Fibroblast of lung (primary cell): ENCODE measurements around the gene ACSS3.

Experiments used
- EZH2 ChIP-seq: IDR thresholded peaks from 2 replicates; pipeline ENCODE4 v1.5.1; 2012; ENCODE audit warnings: low read length, control low read depth, mild to moderate bottlenecking; ENCODE audit errors: missing control alignments
- TF ChIP-seq, protein P1 (sequence below), 2 donors: IDR thresholded peaks in 1 of 2; conservative IDR thresholded peaks in 1 of 2; 1 replicate in 1 of 2; 2 replicates in 1 of 2; pipeline ENCODE4 v1.5.1; 2011 to 2012; ENCODE audit warnings: low read length in 2 of 2, control low read depth in 1 of 2, inconsistent platforms in 1 of 2, low read depth in 1 of 2, mild to moderate bottlenecking in 1 of 2

DNA sequence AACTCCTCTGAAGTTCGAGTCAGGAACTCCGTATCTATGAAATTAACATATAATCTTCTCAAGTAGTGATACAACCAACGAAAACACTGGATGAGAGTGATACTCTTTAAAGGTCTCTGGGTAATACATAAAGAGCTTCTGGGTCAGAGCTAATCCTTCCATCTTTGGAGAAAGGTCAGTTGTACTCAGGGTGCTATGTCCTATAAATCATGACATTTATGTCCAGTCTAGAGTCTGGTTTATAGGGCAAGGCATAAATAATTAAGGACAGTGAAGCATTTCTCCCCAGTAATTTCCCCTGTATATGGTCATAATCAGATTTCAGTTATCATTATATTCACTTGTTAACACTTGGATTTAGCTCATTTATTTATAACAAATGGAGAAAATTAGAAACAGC, 90.6 kb downstream of the ACSS3 start:
- TF ChIP-seq, protein P1, sequence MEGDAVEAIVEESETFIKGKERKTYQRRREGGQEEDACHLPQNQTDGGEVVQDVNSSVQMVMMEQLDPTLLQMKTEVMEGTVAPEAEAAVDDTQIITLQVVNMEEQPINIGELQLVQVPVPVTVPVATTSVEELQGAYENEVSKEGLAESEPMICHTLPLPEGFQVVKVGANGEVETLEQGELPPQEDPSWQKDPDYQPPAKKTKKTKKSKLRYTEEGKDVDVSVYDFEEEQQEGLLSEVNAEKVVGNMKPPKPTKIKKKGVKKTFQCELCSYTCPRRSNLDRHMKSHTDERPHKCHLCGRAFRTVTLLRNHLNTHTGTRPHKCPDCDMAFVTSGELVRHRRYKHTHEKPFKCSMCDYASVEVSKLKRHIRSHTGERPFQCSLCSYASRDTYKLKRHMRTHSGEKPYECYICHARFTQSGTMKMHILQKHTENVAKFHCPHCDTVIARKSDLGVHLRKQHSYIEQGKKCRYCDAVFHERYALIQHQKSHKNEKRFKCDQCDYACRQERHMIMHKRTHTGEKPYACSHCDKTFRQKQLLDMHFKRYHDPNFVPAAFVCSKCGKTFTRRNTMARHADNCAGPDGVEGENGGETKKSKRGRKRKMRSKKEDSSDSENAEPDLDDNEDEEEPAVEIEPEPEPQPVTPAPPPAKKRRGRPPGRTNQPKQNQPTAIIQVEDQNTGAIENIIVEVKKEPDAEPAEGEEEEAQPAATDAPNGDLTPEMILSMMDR (conservative IDR thresholded peaks at IDR 0.05 in 1 of 2, IDR thresholded peaks at IDR 0.05 in 1 of 2; ENCODE audit: low read depth in 1 of 2, low read length in 2 of 2), result no peak
- no peak for TF ChIP-seq EZH2
